ENCODE data around the gene CST7.
A peak's percentile ranks its signal among the peaks of the same experiment; 100 is the strongest.
"Not testable (repeated sequence)": the region's sequence is repeated elsewhere in the genome, so short reads cannot be mapped to it uniquely, and the experiment has no call there.

CST7 gene, protein sequence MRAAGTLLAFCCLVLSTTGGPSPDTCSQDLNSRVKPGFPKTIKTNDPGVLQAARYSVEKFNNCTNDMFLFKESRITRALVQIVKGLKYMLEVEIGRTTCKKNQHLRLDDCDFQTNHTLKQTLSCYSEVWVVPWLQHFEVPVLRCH

DNA sequence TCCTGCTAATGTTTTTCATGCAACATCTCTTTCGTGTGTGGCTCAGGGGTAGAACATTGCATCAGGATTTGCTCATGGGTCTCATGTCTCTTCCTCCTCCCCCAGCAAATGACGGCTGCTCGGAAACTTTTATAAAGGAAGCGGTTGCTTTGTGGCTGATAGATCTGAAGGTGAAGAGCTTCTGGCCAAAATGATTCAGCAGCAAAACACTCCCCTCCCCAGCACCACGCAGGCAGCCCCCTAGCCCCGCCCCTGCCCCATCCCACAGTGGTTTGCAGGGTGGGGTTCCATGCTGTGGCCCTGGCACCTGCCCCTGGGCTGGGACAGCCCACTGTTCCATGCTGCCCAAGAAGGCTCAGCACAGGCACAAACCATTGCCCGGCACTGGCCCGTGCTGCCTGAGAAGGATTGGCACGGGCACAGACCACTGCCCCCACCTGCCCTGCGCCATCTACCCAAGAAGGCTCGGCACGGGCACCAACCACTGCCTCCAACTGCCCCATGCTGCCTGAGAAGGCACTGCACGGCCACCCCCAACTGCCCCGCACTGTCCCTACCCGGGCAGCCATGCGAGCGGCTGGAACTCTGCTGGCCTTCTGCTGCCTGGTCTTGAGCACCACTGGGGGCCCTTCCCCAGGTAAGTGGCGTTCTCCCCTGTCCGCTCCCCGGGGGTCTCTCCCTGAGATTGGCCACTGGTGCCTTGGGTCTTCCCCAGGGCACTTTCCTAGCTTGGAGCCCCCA, at the start of gene CST7:
Gene CST7 (plus strand): TSS at position 331 of the 741 bp plus-strand sequence. CDS start 237 bp downstream, at position 568.
- peak; percentile 89 for DNase-seq (ENCODE audit: low spot score)

DNA sequence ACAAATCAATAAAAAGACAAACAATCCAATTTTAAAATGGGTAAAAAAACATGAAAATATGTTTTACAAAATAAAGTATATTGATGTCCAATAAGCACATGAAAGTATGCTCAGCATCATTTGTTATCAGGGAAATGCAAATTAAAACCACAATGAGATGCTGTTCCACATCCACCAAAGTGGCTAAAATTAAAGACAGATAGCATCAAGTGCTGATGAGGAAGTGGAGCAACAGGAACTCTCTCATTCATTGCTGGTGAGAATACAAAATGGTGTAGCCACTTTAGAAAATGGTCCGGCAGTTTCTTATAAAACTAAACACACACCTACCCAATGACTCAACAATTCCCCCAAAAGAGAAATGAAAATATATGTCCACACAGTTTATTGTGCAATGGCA, 42.3 kb upstream of the CST7 start:
- no peak for DNase-seq (ENCODE audit: low spot score)

DNA sequence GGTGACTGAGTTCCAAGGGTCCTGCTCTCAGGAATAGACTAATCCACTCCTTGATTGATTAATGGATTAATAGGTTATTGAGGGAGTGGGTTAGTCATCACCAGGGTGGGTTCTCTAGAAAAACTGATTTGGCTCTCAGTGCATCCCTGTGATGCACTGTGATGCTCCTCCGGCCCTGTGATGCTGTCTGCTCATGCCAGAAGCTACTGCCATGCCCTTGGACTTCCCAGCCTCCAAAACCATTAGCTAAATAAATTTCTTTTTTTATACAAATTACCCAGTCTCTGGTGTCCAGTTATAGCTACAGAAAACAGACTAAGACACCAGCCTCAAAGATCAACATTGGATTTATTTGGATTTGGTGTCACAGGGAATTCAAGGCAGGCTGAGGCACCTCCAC, 40.4 kb upstream of the CST7 start:
- DNase-seq (ENCODE audit: low spot score): no peak

DNA sequence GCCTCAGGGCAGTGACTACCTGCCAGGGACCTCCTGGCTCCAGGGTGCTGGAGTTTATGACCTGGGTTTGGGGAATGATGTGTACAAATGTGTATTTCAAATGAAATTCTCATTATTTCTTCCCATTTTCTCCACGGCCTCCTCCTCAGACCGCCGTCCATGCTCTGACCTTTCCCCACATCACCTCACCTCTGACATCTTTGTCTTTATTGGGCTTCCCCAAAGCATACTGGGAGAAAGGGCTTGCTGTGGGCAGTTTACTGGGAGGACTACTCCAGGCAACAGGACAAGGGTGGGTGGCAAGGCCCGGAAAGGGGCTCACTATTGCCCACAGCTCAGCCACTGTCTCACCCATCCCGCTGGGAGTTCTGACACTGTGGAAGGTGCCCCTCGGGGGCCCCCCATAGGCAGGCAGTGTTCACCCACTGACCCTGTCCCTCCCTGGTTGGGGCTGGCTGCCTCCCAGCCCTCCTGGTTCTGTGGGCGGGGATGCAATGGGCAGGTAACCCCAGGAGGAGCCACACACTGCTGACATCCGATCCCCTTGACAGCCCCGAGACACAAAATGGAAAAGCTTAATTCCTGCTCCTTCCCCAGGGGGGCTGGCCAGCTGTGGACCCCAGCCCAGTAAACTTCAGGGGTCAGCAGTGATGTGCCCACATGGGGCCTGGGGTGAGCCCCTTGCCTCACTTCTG, 39.8 kb upstream of the CST7 start:
- DNase-seq (ENCODE audit: low spot score): no peak

DNA sequence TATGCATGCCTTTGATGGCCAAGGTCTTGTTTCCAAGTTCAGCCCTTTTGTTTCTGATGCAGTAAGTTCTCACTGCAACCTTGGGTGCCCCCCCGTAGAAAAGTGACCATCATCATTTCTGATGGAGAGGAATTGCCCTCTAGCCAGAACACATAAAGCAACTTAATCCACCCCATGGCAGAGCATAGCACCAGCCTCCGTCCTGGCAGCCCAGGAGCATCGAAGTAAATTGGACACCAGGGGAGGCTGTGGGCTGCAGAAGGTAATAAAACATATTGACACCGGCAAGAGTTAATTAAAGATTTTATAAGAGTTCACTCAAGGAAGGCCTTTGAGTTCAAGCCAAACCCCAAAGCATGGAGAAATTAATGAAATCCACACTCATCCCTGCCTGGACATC, 39.2 kb upstream of the CST7 start:
- no peak for DNase-seq (ENCODE audit: low spot score)

DNA sequence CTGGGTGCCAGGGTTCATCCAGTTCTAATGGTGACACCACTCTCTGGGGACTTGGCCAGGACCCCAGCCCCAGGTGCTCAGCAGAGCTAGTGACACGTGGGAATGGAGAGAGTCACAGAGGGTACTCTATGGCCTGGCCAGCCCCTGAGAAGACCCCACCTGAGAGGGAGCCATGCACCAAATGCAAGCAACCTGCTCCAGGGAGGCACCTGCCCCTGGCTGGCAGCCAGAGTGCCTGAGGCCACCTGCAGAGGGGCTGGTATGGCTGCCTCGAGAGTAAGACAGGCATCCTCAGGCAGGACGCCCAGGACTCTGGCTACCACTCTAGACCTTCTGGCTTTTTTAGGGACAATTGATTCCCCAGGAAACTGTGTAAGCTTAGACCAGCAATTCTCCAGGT, 38.6 kb upstream of the CST7 start:
- DNase-seq (ENCODE audit: low spot score): no peak

DNA sequence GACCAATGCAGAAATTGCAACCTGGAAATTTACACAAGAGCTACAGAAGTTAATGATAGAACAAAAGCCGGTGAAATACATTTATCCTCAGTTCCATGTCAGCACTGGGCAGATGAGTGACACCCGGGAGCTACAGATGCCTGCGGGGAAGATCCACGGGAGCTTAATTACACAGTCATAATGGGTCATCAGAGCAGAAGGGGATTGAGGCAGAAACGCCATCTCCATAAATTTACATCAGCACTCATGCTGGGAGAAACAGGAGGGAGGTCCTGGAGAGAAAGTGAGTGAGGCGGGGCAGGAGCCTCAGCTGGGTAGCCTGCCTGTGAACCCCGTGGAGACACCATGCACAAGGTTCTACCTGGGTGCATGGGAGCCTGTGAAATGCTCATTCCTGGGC, 37.6 kb upstream of the CST7 start:
- DNase-seq (ENCODE audit: low spot score): no peak

DNA sequence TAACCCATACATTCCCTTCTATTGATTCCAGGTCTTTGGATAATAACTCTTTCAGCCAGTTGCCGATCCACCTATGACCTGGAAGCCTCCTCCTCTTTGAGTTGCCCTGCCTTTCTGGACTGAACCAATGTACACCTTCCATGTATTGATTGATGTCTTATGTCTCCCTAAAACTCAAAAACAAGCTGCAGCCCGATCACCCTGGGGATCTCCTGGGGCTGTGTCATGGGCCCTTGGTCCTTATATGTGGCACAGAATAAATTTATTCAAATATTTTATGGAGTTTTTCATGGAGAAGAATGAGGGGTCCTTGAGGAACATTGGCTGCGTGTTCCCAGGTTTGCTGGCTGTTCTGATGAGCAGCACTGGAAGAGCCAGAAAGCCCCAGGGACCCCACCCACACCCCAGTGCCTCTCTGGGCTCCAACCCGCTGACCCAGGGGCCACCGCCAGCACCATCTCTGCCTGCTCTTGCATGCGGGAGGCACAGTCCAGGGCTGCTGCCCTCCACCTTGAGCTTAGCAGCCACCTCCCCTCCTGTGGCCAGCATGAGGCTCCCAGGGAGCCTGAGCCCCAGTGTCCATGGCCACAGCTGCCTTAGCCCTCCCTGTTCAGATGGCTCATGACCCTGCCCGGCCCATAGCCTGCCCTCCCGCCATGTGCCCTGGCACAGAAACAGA, 36.5 kb upstream of the CST7 start:
- DNase-seq (ENCODE audit: low spot score): no peak

DNA sequence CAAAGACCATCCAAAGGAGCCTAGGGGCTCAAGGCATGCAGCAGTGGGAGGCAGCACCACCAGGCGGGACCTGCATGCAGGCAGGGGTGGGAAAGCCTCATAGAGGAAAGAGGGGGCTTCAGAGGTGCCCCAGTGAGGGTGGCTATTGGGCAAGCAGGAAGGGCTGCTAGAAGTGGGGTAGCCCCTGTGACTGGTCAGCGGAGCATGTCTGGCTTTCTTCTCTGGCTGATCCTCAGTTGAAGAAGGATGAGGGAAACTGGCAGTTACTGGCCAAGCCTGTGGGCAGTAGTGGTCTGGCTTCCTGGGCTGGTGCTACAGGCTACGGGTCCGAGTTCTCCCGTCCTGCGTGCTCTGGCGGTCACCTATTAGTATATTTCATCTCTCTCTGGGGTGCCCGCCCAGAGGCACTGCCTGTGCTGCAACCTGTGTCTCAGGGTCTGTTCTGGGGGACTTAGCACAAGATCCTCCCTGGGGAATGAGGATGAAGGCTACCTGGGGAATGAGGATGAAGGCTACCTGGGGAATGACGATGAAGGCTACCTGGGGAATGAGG, 35.9 kb upstream of the CST7 start:
- DNase-seq (ENCODE audit: low spot score): no peak

DNA sequence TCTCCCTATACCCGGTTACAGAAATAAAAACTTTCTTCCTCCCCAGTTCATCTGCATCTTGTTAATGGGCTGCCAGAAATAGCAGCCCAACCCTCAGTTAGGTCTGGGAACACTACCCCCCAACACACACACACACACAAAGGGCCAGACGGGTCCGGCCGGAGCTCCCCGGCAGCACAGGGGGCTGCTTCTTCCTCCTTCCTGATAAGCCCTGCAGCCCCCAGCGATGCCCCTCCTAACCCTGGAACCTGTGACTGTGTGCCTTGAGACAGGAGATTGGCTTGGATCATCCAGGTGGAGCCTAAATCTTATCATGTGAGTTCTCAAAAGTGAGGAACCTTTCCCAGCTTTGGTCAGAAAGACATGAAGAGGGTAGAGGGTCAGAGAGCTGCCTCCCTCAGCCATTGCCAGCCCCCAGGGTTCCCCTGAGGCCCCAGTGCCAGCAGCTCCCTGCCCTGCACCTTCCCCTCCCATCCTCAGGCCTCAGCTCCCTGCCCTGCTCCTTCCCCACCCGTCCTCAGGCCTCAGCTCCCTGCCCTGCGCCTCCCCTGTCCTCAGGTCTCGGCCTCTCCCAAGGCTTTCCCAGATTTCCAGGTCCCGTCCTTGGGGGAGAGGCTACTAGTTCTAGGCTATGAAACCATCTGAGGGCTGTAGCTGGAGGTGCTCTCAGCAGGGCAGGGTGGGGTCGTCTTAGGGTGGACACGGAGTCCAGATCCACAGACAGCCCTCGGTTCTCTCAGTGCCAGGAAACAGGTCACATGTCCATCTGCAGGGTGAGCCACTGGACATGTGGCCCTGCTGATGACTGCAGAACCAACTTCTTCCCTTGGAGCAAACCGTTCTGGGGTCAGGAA, 34.5 kb upstream of the CST7 start:
- DNase-seq (ENCODE audit: low spot score): no peak

DNA sequence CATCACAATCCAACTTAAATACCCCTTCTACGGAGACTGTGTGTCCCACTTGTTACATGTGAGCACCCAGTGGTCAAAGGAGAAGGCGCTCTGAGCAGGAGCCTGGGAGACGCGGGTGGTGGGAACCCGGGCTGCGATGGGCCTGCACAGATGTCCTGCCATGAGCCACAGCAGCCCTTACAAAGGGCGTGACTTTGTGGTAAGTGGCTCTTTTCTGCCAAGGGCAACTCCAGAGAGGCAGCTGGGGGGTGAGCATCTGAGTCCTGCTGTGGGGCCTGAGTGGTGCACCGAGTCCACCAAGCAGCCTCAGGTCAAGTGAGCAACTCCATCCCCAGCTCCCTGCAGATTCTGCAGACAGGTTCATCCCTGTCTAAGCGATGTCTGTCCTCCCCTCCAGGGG, 33.6 kb upstream of the CST7 start:
- no peak for DNase-seq (ENCODE audit: low spot score)

DNA sequence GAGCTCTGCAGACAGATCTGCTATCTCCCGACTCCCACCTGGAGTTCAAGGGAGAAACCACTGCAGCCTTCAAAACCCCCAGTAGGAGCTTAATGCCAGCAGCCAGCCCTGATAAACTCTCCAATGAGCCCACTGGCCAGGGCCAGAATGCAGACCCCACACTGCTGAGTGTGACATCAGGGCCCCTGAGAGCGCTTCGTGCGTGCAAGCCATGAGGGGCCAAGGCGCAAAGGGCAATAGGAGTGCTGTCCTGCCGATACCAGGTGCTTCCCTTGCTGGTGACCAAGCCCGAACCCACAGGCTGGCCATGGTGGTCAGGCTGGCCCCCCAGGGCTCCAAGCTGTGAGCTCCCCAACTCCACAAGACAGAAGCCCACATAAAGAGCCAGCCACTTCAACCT, 33.2 kb upstream of the CST7 start:
- no peak for DNase-seq (ENCODE audit: low spot score)

DNA sequence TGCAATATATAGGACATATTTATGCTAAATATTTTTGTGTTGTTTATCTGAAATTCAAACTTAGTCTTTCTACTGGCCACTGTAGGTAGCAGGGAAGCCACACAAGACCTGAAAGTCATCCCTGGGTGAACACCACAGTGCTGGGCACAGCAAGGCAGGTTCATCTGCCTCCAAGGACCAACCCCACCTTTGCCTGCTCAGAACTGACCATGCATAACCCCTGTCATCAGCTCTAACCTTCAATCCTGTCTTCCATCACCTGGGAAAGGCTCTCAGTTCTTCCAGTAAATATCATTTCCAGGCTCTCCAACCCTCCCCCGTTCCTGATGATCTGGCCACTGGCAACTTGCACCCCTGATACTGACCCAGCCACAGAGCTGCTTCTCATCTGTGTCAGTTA, 32.7 kb upstream of the CST7 start:
- DNase-seq (ENCODE audit: low spot score): no peak

DNA sequence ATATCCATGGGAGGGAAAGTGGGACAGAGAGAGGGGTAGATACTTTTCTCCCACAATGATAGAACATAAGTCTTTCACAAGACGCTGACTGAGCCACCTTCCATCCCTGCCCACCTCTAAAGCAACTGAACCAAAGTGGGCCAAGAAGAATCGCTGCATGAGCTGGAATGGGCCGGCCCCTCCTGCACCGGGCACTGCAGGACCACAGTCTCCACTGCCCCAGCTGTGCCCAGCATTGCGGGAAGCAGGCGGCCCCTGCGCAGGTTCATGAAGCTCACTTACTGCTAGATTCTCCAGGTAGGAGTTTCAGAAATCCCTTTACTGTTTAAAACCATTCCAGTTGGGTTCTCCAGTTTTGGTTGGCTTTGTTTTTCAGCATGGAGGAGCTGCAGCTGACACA, 32.0 kb upstream of the CST7 start:
- DNase-seq (ENCODE audit: low spot score): no peak

DNA sequence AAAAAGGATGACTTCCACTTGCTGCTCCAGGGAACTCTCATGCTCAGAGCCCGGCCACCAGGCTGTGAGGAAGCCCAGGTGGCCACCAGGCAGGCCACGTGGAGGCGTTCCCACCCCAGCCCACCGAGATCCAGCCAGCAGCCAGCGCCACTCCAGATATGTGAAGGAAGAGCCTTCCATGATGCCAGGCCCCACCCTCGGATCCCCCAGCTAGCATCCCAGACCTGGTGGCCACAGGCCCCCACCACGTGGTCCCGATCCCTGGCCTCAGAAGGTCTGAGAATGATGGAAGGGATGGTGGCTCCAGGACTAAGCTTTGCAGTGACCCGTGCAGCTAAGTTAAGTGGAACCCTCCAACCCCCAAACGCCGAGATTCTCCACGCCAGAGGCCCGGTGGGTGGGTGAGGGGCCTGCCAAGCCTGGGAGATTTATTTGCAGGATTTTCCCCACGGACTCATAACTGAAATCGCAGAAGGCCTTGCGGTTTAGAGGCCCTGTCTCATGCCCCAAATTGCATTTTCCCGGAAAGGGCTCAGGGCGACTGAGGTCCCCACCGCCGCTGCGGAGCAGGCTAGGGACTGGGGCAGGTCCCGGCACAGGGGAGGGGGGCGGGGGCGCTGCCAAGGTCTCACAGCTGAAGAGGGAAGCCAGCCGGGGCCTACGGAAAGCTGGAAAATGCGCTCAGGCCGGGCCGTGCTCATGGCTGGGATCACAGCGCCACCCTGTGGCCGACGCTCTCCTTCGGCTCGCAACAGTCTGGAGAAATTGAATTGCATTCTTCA, 31.1 kb upstream of the CST7 start:
- DNase-seq (ENCODE audit: low spot score): peak; percentile 44

DNA sequence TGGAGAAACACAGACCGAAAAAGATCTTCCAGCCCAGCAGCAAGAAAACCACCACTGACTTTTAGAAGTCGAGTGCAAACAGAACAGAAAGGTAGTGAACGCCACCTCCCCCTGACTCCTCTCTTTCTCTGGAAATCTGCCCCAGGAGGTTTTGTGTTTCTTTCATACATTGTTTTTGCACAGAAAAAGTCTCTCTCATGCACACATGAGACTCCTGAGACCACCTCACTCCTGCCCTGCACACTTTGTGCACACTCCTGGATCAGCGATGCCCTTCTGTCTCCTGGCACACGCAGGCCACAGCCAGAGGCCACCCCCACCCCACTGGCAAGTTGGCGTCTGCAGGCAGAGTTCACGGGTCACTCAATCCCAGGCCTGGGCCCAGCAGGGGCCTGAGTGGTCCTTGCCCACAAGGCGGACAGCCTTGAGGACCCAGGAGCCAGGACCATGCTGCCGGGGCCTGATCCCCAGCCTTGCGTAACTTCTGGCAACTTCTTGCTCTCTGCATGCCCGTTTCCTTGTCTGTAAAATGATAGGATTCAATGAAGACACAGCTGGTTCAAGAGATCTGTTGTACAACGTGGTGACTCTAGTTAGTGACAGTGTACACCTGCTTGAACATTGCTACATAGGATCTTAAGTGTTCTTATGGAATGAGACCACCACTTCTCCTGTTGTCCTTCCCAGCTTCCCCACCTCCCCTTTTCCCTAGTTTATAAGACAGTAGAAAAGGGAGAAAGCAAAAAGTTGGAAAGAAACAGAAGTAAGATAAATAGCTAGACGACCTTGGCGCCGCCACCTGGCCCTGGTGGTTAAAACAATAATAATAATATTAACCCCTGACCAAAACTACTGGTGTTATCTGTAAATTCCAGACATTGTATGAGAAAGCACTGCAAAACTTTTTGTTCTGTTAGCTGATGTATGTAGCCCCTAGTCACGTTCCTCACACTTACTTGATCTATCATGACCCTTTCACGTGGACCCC, 30.2 kb upstream of the CST7 start:
- DNase-seq (ENCODE audit: low spot score): no peak

DNA sequence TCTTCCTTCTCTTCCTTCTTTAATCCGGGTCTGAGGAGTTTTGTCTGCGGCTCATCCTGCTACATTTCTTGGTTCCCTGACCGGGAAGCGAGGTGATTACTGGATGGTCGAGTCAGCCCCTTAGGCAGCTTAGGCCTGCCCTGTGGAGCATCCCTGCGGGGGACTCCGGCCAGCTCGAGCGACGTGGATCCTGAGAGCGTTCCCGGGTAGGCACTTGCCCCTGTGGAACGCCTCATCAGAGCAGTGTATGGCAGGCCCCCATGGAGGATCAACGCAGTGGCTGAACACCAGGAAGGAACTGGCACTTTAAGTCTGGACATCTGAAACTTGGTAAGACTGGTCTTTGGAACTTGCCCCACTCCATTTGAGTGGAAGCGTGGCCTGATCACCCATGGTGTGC, 29.4 kb upstream of the CST7 start:
- not testable (repeated sequence) for DNase-seq (ENCODE audit: low spot score)

DNA sequence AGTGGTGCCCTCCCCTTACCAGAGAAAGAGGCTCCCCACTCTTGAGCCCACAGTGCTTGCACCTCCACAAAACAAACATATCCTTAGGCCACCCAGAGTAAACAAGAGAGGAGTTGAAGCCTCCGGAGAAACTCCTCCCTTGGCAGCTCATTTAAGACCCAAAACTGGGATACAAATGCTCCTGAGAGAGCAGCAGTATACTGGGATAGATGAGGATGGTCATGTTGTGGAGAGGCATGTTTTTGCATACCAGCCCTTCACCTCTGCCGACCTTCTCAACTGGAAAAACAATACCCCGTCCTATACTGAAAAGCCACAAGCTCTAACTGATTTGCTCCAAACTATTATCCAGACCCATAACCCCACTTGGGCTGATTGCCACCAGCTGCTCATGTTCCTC, 28.4 kb upstream of the CST7 start:
- DNase-seq (ENCODE audit: low spot score): not testable (repeated sequence)

DNA sequence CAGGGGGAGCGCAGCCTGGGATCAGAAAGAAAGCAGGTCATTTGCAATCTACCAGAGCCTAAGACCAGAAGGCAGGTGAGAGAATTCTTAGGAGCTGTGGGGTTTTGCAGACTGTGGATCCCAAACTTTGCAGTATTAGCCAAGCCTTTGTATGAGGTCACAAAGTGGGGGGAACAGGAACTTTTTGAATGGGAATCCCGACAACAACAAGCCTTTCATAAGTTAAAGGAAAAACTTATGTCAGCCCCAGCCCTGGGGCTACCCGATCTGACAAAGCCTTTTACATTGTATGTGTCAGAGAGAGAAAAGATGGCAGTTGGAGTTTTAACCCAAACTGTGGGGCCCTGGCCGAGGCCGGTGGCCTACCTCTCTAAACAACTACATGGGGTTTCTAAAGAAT, 19.8 kb upstream of the CST7 start:
- DNase-seq (ENCODE audit: low spot score): not testable (repeated sequence)
